Measurements from ENCODE around the gene KIF19.

DNA sequence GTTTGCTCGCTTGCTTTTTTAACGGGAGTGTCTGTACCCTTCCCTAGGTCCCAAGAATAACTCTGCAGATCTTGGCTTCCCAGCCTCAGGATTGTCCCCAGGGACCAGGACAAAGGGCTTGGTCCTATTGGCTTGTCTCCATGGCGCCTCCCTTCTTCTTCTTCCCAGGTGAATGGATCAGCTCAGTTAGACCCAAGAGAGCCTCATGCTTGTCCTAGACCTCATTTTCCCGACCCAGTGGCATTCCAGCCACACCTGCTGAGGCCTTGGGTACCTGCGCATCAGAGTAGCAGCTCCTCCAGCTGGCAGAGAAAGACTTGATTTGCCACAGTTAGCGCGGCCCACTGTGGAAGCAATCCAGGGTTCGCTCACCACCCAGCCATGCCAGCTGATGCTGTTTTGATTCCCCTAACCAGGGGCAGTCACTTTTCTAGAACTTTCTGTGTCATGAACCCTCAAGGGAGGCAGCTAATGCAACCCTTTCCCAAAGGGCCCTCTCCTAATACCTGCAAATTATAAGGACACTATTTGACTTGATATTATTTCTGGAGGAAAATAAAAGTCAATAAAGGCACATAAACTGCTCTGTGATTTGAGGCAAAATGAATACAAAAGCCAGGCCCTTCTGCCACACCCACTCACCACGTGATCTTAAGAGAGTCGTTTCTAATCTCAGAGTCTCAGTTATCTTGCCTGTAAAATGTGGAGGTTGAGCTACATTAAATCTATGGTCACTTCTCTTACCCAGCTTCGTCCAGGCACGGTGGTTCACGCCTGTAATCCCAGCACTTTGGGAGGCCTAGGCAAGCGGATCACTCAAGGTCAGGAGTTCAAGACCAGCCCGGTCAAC, 55.2 kb downstream of the KIF19 start:
- TF ChIP-seq CTCF (IDR thresholded peaks at IDR 0.05) (no peak), ZFX (IDR thresholded peaks at IDR 0.05; ENCODE audit: borderline replicate concordance) (no peak)
